GM21576 (cell line): ENCODE data around the gene RENBP.
A peak's percentile ranks its signal among the peaks of the same experiment; 100 is the strongest.

Experiments
- ATAC-seq: cut with Tn5 transposase; IDR thresholded peaks from one replicate; pipeline ENCODE4 v1.9.1; 2021; ENCODE audit warnings: mild to moderate bottlenecking, moderate library complexity; ENCODE audit not compliant: unreplicated experiment

The RENBP gene

GRCh38 chrX:153954558-153955227 lies 10.2 kb upstream of the RENBP start:
- ATAC-seq, result no peak

DNA sequence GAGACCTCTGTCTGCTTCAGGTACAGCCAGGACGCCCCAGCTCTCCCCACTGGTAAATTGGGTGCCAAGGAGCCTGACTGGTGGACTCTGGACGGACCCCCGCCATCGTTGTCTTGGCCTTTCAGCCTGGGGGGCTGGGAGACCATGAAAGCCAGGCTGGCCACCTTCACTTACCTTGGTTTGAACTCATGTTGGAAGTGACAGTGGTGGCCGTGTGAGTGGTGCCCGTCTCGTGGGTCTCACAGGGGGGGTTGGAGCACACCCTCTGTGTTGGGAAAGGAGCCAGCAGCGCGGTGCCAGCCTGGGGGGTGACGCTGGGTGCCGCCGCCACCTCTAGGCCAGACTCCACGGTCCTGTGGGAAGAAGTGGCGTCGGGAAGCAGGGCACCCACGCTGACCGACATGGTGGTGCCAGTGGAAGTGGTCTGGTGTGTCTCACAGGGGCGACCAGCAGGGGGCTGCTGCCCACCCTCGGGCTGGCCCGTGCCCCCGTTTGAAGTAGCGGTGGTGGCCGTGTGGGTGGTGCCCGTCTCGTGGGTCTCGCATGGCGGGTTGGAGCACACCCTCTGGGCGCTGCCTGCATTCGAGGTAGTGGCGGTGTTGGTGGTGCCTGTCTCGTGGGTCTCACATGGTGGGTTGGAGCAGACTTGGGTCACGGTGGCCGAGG lies 9.6 kb upstream of the RENBP start:
- no peak for ATAC-seq

DNA sequence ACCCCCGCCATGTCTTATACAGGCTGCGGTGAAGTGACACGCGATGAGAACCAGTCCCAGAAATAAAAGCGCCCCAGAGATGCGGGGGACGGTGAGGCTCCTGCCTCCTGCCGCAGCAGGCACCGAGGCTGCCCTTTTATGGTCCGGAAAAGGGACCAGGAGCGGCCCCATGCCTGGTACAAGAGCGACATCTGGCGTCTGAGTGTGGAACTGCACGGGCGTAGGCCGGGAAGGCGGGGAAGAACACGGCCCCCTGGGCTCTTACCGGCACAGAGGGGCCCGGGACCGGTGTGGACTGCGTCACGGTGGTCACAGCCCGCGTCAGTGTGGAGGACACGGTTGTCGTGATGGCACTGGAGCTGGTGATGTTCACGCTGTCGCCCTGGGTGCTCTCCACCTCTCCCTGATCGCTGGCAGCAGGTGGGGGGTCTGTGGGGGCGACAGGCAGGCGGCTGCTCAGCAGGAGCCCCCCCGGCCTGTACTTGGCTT lies 8.9 kb upstream of the RENBP start:
- peak; percentile 64 for ATAC-seq

- ATAC-seq, result no peak
Observed at GRCh38 chrX:153952373-153953026, 8.1 kb upstream of the RENBP start.

- no peak for ATAC-seq
Observed at GRCh38 chrX:153951683-153952372, 7.4 kb upstream of the RENBP start.

DNA sequence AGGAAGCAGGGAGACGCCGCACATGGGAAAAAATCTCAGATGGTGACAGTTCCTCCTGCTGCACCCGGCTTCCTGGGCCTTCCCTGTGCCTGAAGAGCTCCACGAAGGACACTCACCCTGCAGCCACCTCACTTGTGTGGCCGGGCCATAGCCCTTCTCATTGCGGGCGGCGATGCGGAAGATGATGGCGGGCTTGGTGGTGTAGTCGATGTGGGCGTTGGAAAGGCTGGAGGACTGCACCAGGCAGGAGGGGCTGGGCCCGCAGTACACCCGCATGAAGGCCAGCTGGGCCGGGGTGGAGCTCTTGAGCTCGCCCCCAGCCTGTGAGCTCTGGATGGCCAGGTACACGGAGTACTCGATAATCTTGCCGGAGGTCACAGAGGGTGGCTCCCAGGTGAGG lies 5.7 kb upstream of the RENBP start:
- no peak for ATAC-seq

DNA sequence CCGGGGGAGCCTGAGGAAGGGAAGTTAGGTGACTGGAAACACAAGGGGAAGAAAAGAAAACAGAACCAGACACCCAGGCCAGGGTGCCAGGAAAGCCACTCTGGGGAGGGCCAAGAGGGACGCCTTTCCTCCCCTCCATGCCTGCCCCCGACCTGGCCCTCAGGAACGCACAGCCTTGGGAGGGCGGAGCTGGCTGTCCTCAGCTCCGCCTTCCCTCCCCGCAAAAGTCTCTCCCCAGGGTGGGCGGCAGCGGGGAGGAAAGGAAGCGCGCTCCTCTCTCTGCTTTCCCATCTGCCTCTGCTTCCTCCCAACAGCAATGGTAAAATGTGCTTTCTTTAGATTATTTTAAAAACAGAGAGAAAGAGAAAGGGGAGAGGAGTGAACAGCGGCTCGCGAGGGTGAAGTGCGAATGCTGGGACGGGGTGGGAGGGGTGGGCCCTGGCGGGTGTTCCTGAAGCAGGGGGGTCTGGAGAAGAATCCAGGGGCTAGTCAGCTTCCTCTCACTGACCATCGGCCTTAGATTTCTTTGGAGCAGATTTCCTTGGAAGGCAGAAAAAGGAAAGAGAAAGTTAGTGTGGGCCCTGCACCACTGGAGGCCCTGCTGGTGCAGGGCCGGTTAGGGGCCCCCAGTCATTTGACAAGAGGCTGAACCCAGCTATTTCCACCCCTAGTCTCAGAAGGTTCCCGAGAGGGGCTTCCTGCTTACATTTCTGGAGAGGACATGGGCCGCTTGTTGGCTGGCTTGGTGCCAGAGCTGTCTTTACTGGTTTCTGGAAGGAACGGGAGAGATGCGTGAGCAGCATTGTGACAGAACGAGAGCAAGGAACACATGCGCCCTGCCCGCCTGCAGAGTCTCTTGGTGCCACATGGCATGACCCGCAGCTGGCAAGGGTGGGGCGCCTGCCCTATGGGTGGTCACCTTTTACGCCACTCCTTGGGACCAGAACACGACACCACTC lies 4.7 kb upstream of the RENBP start:
- no peak for ATAC-seq

DNA sequence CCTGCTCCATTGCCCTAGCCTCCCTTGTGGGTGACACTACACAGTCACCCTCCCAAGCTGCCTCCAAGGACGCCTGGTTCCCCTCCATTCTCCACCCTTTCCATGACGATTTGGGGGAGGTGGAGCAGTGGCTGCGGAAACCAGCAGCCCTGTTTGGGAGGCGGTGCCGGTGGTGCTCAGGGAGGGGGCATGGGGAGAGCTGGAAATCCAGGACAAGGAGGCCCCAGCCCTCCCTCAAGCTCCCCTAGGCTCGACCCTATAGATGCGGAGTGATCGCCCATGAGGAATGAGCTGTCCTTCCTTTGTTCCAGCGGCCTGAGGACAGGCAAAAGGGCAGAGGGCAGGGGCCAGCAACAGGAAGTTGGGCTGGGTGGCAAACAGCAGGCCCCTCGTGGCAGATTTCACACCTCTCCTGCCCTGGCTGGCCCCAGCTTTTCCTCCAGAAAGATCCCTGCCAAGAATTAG lies 3.6 kb upstream of the RENBP start:
- no peak for ATAC-seq

GRCh38 chrX:153947009-153947769 lies 2.7 kb upstream of the RENBP start:
- ATAC-seq, result peak; percentile 67

- ATAC-seq, result no peak
Observed at GRCh38 chrX:153945956-153946943, 1.8 kb upstream of the RENBP start.

GRCh38 chrX:153944800-153945150 lies 332 bp upstream of the RENBP start:
- no peak for ATAC-seq

DNA sequence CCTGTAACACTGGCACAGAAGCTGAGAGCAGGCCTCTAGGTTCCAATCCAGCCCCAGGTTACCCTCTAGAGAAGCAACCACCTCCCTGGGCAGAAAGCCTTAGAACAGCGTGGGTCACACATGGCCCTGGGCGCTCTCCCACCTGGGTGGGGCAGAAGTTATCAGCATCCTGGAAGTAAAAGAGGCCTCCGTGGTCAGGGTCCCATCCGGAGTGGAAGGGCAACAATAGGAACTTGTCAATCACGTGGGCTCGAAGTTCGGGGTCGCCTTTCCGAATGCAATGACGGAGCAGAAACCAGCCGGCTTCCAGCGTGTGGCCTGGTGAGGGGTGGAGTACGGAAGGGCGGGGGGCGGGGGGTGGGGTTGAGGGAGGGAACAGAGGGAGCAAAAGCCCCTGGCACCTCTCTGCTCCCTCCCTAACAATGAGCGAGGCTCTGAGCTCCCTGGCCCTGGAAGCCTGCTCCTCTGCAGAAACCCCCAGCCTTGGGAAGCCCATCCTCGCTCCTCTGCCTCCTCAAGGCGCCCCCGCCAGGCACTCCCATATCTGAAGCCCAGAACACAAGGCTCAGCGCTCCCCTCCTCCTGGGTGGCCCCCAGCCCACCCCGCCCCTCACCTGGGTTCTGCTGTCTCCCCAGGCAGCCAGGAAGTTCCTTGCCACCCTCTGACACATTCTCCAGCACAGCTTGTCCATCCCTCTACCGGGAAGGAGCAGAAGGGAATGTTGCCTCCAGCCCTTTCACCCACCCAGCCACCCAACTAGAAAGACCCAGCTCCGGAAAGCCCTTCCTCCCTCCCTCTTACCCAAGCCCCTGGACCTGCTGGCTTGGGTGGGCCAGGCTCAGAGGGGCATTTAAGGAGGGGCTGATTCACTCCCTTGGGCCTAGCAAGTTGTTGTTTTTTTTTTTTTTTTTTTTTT lies 2.8 kb downstream of the RENBP start:
- no peak for ATAC-seq

DNA sequence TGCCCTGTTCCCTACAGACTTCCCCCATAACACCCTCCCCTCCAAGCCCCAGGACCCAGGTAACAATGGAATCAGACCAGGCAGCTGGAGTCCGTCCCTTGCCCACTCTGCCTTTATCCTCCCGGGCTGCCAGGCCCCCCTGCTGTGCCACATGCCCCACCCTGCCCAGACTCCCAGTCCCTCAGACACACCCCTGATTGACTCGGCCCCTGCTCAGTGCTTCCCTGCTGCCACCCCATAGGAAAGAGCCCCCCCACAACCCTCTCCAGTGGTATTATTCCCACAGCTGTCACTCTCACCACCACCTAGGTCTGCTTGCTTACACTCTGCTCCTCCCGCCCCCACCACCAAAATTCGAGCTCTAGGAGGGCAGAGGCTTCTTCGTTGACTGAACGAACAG lies 4.9 kb downstream of the RENBP start:
- ATAC-seq, result no peak

- no peak for ATAC-seq
Observed at GRCh38 chrX:153938226-153938786, 6.1 kb downstream of the RENBP start.

DNA sequence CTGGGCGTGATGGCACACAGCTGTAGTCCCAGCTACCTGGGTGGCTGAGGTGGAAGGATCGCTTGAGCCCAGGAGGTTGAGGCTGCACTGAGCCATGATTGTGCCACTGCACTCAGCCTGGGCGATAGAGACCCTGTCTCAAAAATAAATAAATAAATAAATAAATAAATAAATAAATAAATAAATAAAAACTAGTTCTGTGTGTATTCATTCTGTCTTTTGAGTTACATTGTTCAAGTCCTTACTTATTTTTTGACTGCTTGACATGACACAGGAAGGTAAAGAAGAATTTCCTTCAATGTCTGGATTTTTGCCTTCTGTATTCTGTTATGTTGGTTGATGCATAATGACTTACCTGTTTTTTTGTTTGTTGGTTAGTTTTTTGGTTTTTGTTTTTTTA lies 7.4 kb downstream of the RENBP start:
- no peak for ATAC-seq

- no peak for ATAC-seq
Observed at GRCh38 chrX:153935326-153935851, 9.1 kb downstream of the RENBP start.
